NCI-H226 (cell line): Measurements from ENCODE around the gene CDHR1.
"Not testable (repeated sequence)": the region's sequence is repeated elsewhere in the genome, so short reads cannot be mapped to it uniquely, and the experiment has no call there.

Source experiments
- DNase-seq: peaks from one replicate; pipeline ENCODE4 v3.0.0-alpha.2; 2015

CDHR1 gene

DNA sequence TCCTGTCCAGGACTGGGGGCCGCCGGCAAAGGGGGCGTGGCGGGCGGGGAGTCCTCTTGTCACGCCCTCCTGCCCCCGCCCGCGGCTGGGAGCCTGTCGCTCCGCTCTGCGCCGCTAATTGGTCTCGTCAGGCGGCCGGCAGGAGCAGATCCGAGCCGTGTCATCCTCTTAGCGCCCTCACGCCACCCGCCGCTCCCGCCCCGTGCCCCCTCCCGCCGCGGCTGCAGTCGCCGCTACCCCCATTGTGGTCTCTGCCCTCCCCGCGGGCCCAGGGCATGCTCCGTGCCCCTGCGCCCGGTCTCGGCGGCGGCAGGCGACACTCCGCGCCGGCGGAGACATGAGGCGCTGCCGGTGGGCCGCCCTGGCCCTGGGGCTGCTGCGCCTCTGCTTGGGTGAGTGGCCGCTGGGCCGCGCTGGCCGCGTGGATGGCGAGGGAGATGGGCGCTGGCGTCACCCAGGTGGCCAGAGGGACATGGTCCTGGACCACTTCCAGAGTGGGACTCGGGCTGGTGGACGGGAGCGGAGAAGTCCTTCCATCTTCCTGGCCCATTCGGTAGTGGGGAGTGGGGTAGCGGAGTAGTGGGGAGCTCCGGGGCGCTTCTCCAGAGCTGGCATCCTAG is at the start of gene CDHR1:
TSS of gene CDHR1 (plus strand) at position 114 of the 620 bp plus-strand sequence. CDS start at position 338, 224 bp downstream.
- DNase-seq, result no peak

- DNase-seq, result no peak
Observed at GRCh38 chr10:84147347-84147746, 47.0 kb upstream of the CDHR1 start.

DNA sequence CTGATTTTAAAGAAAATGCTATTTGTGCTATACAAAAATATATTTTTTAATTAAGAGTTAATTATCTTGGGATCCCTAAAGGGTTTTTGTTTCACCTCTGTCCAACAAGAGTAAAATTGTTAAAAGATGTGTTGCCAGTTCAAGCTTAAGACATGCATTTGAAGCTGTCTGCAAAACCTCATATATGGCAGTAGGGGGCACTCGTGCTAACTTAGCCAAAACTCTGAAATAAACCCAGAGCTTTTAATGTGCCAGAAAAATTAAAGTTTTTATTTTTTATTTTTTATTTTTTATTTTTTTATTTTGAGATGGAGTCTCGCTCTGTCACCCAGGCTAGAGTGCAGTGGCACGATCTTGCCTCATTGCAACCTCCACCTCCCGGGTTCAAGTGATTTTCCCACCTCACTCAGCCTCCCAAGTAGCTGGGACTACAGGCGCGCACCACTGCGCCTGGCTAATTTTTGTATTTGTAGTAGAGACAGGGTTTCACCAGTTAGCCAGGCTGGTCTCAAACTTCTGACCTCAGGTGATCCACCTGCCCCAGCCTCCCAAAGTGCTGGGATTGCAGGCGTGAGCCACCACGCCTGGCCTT is 46.2 kb upstream of the CDHR1 start:
- DNase-seq, result not testable (repeated sequence)

- DNase-seq, result no peak
Observed at GRCh38 chr10:84149854-84150253, 44.5 kb upstream of the CDHR1 start.

DNA sequence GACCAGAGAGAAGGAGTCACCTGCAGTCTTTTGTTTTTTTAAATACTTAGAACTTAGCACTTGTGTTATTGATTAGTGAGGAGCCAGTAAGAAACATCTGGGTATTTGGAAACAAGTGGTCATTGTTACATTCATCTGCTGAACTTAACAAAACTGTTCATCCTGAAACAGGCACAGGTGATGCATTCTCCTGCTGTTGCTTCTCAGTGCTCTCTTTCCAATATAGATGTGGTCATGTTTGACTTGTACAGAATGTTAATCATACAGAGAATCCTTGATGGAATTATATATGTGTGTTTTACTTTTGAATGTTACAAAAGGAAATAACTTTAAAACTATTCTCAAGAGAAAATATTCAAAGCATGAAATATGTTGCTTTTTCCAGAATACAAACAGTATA is 41.6 kb upstream of the CDHR1 start:
- no peak for DNase-seq

GRCh38 chr10:84155521-84155920 is 38.8 kb upstream of the CDHR1 start:
- no peak for DNase-seq

GRCh38 chr10:84156009-84156408 is 38.3 kb upstream of the CDHR1 start:
- DNase-seq, result no peak

DNA sequence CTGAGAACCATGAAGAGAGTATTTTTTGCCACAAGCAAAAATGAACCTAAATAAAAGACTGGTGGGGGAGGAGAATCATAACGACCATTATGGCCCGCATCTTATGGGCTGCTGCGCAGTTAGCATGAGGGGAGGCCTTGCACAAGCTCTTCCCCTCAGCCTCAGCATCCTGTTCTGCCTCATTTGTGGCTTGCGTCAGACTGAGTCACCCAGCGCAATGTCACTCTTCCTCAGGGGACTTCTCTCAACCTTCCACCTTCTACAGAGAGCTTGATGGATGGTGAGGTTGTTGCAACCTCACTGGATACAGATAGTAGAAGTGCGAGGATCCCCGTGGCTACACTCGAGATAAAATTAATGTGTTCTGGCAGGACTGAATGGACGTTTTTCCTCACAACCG is 37.6 kb upstream of the CDHR1 start:
- no peak for DNase-seq

GRCh38 chr10:84158061-84158460 is 36.3 kb upstream of the CDHR1 start:
- no peak for DNase-seq

DNA sequence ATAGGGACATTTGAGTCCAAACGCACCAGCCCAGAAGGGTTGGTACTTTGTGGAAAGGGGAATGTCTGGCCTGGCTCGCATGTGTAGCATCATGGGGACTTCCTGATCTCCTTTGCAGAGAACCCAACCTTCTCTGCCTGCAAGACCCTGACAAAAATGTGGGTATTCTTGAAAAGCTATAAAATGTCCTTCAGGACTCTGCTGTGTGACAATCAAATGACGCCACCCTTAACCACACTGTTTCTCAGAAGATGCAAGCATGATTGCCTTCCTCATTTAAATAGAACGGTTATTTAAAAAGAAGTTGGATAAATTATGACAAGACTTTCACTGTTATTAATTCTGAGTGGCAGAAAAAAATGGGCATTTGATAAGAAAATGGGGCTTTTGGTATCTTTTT is 35.8 kb upstream of the CDHR1 start:
- DNase-seq, result no peak

DNA sequence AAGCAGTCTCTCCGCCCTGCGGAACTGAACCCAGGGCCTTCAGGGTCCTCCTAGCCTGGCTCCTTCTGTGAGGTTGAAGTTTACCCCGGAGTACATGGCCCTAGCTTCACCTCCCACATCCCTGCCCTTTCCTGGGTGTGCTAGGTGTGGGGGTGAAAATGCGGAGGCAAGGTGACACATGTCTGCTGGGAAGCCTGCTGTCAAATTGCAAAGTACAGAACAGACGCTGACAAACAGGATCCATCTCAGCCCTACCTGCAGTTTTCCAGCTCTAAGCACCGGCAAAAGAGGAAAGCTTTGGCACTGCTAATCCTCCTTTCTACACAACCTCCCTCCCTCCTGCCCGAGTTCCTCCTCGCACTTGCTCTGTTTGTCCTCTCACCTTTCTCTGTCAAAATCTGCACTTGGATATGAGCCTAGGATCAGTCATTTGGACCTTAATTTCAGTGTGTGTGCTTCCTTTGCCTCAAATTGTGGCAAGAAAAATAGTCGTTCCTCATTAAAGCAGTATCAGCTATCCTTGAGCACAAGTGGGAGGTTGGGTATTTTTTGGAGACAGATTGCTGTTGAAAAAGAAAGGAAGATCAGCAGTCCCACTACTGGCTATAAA is 35.2 kb upstream of the CDHR1 start:
- DNase-seq, result no peak

GRCh38 chr10:84160663-84161362 is 33.5 kb upstream of the CDHR1 start:
- DNase-seq, result no peak

DNA sequence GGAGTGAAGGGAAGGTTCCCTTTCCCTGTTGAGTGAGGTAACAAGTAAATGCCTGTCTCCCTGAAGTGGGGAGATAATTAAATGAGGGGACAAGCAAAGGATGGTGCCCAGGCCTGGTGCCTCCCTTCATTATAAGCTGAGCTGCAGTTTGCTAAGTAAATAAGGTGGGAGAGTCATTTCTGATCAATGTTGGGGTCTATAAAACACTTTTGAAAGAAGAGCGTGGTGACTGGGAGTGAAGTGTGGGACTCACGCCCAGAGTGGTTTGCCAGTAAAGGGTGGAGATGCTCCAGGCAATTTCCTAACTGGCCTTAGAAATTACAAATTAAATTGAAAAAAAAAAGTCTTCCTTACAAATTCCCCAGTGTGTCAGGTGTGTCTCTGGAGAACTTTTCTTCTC is 30.3 kb upstream of the CDHR1 start:
- DNase-seq, result no peak

GRCh38 chr10:84164442-84164841 is 29.9 kb upstream of the CDHR1 start:
- no peak for DNase-seq

DNA sequence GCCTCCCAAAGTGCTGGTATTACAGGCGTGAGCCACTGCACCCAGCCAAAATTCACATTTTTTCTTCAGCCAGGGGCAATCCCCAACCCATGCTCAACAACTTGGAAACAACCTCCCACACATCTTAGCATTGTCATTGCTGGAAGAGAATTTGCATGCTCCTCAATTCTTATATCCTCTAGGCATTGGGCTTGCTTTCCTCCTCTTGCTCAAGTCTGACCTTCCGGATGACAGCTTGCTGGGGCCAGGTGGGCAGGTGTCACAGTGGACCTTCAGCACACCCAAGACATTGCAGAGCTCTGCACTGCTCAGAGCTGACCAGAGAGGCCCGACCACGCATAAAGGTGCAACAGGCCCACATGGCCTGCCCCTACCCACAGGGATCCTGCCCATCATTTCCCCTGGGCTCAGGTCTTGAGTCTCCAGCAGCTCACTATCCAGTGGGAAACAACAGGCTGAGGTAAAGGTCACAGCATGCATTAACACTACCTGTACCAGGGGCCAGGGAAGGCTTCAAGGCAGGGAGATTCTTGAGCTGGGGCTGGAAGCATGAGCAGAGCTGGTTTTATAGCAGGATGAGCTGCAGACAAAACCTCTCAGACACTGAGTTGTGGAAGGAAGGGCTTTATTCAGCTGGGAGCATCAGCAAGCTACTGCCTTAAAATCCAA is 27.6 kb upstream of the CDHR1 start:
- DNase-seq, result no peak

DNA sequence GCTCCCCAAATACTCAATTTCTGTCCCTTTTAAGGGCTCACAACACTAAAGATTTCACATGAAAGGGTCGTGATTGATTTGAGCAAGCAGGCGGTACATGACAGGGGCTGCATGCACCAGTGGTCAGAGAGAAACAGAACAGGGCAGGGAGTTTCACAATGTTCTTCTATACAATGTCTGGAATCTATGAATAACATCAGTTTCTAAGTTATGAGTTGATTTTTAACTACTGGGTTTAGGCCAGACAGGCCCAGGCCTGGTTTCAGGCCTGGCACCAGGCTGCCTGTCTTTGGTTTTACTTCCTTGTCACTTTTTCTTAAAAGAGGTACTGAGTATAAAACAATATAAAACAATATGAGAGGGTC is 27.1 kb upstream of the CDHR1 start:
- not testable (repeated sequence) for DNase-seq

DNA sequence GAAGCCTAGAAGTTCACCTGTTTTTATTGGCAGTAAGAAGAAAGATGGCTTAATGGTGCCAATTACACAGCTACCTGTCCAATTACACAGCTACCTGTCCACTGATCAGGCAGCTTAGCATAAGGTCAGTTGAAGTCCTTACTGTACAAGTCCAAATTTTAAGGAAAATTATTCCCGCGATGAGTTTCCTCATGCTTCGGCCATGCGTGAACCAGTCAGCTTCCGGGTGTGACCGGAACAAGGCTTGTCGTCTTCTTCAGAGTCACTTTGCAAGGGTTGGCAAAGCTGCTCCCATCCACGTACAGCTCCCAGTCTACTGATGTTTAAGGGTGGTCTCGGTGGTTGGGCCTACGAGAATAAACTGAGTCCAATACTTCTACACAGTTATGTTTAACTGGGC is 26.0 kb upstream of the CDHR1 start:
- DNase-seq, result not testable (repeated sequence)

DNA sequence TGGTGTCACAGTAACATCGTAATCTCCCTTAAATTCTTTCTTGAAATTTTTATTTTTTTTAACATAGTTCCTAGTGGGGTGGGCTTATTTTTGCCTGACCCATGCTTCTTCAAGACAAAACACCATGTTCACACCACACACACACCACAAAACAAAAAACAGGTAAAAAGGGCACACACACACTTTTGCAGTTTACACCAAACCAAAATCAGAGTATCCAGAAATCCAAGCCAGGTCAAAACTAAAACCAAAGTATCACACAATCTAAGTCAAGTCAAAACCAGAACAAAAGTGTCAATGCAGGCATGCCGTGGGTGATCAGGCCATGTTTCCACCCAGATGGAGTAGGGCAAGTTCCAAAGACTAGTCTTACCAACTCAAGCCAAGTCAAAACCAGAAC is 23.1 kb upstream of the CDHR1 start:
- not testable (repeated sequence) for DNase-seq

DNA sequence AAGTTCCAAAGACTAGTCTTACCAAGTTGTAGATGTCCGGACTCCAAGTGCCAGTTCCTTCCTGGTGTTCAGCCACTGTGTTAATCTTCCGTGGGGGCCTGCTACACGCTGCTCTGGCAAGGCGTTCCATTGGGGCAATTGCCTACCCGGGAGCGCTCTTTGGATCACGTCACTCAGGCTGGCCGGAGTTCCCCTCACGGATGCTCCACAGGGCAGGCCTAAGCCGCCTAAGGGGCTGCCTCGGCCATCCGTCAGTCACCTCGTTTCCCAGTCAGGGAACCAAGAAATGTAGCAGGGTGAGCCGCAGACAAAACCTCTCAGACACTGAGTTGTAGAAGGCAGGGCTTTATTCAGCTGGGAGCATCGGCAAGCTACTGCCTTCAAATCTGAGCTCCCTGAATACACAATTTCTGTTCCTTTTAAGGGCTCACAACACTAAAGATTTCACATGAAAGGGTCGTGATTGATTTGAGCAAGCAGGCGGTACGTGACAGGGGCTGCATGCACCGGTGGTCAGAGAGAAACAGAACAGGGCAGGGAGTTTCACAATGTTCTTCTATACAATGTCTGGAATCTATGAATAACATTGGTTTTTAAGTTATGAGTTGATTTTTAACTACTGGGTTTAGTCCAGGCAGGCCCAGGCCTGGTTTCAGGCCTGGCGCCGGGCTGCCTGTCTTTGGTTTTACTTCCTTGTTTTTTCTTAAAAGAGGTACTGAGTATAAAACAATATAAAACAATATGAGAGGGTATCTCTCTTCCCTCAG is 22.5 kb upstream of the CDHR1 start:
- not testable (repeated sequence) for DNase-seq

- no peak for DNase-seq
Observed at GRCh38 chr10:84172467-84173356, 21.6 kb upstream of the CDHR1 start.

DNA sequence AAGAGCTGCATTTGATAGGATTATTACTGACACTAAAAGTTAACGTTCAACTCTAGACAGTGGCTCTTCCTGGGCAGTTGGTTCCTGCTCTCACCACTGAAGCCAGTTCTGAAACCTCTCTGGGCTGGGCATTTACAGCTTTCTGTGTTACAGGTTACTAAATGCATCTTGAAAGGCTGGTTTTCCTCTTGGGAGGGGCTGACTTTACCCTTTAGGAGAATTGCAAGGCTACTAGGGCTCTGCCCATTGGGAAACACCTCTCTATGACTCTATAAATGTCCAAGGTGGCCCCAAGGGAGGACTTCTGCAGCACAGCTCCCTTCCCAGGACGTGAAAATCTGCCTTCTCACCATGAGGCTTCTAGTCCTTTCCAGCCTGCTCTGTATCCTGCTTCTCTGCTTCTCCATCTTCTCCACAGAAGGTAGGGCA is 20.8 kb upstream of the CDHR1 start, which contains the start of gene GPR15LG:
TSS of gene GPR15LG (plus strand) at position 301 of the 429 bp plus-strand sequence. CDS start at position 352, 51 bp downstream.
- no peak for DNase-seq
